ENCODE data around the gene OLFM1. TPM values are rescaled to one million over a fixed set of nuclear protein-coding genes. Genes with fewer than 3 reads are reported as not detected.

OLFM1 gene
- total and polyA plus RNA-seq, 9 of the 15 experiments (the other 6 are each of a cell fraction or from before 2014, with no cell fraction given) = not detected

DNA sequence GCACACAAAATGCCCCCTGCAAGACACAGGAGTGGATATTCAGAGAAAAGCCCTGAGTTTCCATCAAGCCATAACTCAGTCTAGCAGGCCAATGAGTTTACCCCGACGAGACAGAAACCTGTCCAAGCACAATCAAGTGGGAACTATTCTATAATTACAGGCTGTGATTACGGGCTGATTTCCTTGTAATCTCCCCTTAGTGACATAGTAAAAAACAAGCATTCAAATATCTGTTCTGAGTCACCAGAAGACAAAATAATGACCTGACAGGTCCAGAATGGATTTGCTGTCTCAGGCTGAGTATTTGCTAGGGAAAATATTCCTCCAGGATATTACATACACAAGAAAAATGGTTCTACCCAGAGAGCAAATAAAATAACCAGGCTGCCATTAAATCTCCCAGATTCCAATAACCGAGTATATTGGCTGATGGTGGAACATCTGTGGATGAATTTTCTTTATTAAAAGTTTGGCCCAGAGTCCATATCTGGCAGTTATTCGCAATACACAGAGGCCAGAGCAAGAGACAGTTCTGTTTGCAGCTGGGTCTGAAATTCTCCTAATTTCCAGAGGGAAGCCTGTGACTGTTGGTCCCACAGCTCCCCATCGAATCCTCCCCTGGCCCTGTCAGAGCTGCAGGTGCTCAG is 35.8 kb downstream of the OLFM1 start:
- Histone ChIP-seq H3K27ac (ENCODE audit: extremely low read depth, low read depth, low read length) (no peak overlapping the region), H3K9ac (ENCODE audit: insufficient read depth in 1 of 2, low read depth in 2 of 2, low read length in 2 of 2) (no peak overlapping the region), H3K9me1 (ENCODE audit: control insufficient read depth, insufficient read depth, low read length) (no peaks in the 10 kb centered on the region), H3K36me3 (ENCODE audit: control insufficient read depth, insufficient read depth, low read length) (no peaks in the 10 kb centered on the region), H3K27me3 (ENCODE audit: control insufficient read depth in 2 of 2, insufficient read depth in 2 of 2, low read length in 2 of 2) (peaks cover 14 to 60% of the 10 kb centered on the region in 2 experiments; a peak in 4 of 5 replicates), H4K20me1 (replicated peaks; ENCODE audit: control insufficient read depth, insufficient read depth, low read length) (no peaks in the 10 kb centered on the region), H3K79me2 (ENCODE audit: control insufficient read depth, insufficient read depth, low read length) (no peaks in the 10 kb centered on the region), H3K4me3 (no peak overlapping the region), H3K4me2 (ENCODE audit: insufficient read depth, low read length) (no peak overlapping the region), H2AFZ (ENCODE audit: low read depth, low read length) (no peak overlapping the region), H3K4me1 (replicated peaks in 1 of 2; ENCODE audit: control insufficient read depth in 2 of 2, insufficient read depth in 2 of 2, low read length in 2 of 2) (no peaks in the 10 kb centered on the region), H3K9me3 (replicated peaks; ENCODE audit: control insufficient read depth, insufficient read depth, low read depth, low read length) (no peaks in the 10 kb centered on the region)
- 1% methylated on average over 5 of the region's 6 CpGs for WGBS (ENCODE audit: insufficient coverage, low coverage, missing lambda C conversion rate)
- DNase-seq (ENCODE audit: extremely low read depth in 1 of 4, low spot score in 3 of 4) (no peak), FAIRE-seq (no peak), ATAC-seq (no peak)
- BruUV-seq (replicated peaks) = no TSS peak
- CTCF ChIA-PET (ENCODE audit: low intra/inter-chr PET ratio) = no interaction called here
- intact Hi-C loops (cut with micrococcal nuclease) = no loop called here
- POLR2A ChIA-PET = no interaction called here
- in situ Hi-C loops (cut with MboI) = no loop called here
- TF ChIP-seq TRIM24 (IDR thresholded peaks at IDR 0.05) (no peak), NFIC (IDR thresholded peaks at IDR 0.05) (no peak), RBM39 (optimal IDR thresholded peaks at IDR 0.05; ENCODE audit: low read depth, low read length) (no peak), MTF1 (CRISPR knock-in tag; IDR thresholded peaks at IDR 0.05; ENCODE audit: borderline replicate concordance) (no peak), ZNF253 (CRISPR knock-in tag; conservative IDR thresholded peaks at IDR 0.05) (no peak), GTF2F1 (IDR thresholded peaks at IDR 0.05; ENCODE audit: low read depth, low read length) (no peak), SMAD3 (CRISPR knock-in tag; conservative IDR thresholded peaks at IDR 0.05) (no peak), HEY1 (CRISPR knock-in tag; IDR thresholded peaks at IDR 0.05; ENCODE audit: borderline replicate concordance) (no peak), ELF4 (CRISPR knock-in tag; IDR thresholded peaks at IDR 0.05) (no peak), MCM5 (IDR thresholded peaks at IDR 0.05; ENCODE audit: low read depth) (no peak), CC2D1A (IDR thresholded peaks at IDR 0.05) (no peak), MAFK (IDR thresholded peaks at IDR 0.05; ENCODE audit: low read length) (no peak)
- TF ChIP-seq, protein P1, sequence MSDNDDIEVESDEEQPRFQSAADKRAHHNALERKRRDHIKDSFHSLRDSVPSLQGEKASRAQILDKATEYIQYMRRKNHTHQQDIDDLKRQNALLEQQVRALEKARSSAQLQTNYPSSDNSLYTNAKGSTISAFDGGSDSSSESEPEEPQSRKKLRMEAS (CRISPR knock-in tag; IDR thresholded peaks at IDR 0.05) = no peak
- TF ChIP-seq, protein P2, sequence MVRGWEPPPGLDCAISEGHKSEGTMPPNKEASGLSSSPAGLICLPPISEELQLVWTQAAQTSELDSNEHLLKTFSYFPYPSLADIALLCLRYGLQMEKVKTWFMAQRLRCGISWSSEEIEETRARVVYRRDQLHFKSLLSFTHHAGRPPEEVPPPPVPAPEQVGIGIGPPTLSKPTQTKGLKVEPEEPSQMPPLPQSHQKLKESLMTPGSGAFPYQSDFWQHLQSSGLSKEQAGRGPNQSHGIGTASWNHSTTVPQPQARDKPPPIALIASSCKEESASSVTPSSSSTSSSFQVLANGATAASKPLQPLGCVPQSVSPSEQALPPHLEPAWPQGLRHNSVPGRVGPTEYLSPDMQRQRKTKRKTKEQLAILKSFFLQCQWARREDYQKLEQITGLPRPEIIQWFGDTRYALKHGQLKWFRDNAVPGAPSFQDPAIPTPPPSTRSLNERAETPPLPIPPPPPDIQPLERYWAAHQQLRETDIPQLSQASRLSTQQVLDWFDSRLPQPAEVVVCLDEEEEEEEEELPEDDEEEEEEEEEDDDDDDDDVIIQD (CRISPR knock-in tag; IDR thresholded peaks at IDR 0.05) = no peak
- TF ChIP-seq, protein P3, sequence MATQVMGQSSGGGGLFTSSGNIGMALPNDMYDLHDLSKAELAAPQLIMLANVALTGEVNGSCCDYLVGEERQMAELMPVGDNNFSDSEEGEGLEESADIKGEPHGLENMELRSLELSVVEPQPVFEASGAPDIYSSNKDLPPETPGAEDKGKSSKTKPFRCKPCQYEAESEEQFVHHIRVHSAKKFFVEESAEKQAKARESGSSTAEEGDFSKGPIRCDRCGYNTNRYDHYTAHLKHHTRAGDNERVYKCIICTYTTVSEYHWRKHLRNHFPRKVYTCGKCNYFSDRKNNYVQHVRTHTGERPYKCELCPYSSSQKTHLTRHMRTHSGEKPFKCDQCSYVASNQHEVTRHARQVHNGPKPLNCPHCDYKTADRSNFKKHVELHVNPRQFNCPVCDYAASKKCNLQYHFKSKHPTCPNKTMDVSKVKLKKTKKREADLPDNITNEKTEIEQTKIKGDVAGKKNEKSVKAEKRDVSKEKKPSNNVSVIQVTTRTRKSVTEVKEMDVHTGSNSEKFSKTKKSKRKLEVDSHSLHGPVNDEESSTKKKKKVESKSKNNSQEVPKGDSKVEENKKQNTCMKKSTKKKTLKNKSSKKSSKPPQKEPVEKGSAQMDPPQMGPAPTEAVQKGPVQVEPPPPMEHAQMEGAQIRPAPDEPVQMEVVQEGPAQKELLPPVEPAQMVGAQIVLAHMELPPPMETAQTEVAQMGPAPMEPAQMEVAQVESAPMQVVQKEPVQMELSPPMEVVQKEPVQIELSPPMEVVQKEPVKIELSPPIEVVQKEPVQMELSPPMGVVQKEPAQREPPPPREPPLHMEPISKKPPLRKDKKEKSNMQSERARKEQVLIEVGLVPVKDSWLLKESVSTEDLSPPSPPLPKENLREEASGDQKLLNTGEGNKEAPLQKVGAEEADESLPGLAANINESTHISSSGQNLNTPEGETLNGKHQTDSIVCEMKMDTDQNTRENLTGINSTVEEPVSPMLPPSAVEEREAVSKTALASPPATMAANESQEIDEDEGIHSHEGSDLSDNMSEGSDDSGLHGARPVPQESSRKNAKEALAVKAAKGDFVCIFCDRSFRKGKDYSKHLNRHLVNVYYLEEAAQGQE (IDR thresholded peaks at IDR 0.05; ENCODE audit: borderline replicate concordance) = no peak
- TF ChIP-seq, protein P3 (CRISPR knock-in tag; IDR thresholded peaks at IDR 0.05; ENCODE audit: low read depth) = no peak

All from K562 (cell line).